HG03565 (cell line): Measurements from ENCODE around the gene TIMM22.
"Not testable (repeated sequence)": the region's sequence is repeated elsewhere in the genome, so short reads cannot be mapped to it uniquely, and the experiment has no call there.

Experiments
- ATAC-seq: cut with Tn5 transposase; IDR thresholded peaks from one replicate; pipeline ENCODE4 v1.9.1; 2021; ENCODE audit warnings: mild to moderate bottlenecking, moderate library complexity; ENCODE audit not compliant: unreplicated experiment

The TIMM22 gene

DNA sequence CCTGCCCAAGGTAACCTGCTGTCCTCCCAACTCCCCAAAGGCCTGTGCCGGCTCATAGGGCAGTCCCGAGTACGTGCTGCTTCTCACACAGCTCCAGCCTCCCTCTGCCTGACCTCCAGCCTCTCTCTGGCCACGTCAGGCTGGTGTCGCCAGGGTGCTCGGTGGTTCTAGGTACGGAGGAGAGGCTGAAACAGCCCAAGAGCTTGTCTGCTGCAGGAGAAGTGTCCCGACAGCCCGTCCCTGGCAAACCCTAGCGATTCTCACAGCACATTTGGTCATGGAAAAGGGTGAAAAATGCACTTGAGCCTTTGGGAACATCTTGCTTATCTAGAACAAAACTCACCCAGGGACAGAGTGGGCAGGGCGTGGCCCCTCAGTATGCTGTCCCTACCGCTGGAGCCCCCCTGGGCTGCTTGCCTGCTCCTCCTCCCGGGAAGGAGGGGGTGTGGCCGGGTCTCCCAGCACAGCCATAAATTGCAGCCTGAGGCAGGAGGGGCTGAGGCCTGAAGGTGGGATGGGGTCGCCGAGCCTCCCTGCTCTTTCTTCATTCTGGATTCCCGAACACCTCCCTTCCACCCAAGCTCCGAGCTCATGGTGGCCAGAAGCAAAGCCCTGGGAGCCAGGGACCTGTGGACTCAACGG is 40.4 kb downstream of the TIMM22 start:
- no peak for ATAC-seq

DNA sequence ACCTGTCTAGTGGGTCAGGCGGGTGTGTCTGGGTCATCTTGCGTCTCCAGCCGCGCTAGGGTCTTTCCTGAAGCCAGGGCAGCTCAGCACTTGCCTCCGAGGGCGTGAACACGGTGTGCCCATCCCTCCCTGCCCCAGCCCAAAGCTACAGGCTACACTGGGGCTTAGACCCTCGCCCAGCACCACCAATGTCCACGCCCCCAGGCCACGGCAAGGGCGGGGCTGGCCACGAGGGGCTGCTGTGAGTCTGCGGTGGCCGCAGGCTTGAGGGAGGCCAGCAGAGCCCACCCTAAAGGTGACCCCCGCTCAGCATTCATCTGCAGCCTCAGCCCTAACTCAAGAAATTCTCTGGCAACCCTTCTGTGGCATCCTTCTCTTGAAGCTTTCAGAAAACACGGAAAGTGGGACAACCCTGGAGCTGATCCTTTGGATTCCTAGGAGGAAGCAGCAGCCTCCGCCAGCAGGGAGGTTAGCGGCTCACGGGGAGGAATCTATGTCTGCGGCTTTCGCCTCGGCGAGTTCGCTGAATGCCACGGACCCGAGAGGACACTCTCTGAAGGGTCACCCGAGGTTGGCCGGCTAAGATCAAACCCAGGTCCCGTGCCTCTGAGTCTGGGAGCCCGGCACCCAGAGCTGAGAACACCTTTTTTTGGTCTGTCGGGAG is 41.7 kb downstream of the TIMM22 start:
- ATAC-seq = no peak

DNA sequence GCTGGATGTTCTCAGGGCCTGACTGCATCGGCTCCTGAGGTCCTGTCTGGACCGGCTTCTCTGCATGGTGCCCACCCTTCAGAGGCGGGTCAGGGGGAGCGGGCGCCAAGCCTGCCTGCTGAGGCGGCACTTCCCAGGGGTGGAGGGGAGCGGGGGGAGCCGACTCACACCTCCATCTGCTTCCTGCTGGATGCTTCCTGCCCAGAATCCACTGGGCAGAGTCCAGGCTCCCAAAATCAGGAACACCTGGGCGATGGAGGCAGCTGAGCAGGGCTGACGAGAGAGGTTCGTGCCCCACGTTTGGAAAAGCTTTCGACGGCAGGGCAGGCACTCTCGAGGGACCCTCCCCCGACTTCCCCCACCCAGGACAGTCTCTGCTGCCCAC is 42.2 kb downstream of the TIMM22 start:
- no peak for ATAC-seq

DNA sequence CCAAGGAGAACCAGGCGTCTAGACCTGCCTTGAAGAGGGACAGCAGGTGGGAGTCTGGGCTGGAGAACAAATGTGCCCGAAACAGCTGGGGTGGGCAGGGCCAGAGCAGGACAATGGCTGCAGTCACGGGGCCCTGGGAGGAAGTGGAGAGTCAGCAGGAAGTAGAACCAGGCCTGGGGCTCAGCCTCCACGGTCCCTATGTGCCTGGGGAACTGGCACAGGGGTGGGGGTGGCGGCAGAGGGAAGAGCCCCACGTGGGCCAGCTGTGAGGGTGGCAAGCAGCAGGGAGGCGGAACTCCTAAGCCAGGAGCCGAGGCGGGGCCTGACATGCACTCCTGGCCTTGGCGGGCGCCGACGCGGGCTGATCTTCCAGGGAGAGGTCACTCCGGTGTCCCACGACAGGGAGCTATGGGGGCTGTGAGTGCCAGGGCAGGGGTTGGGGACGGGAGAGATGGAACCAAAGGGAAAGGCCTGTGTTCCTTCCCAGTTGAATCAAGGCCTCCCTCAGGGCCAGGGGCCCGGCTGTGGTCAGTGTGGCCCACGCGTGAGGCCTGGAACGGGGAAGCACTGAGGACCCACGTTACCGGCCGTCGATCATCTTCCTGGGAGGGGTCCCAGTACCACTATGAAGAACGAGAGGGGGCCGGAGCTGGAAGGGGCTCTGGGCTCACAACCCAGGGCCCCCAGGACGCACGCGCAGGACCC is 42.7 kb downstream of the TIMM22 start:
- no peak for ATAC-seq

DNA sequence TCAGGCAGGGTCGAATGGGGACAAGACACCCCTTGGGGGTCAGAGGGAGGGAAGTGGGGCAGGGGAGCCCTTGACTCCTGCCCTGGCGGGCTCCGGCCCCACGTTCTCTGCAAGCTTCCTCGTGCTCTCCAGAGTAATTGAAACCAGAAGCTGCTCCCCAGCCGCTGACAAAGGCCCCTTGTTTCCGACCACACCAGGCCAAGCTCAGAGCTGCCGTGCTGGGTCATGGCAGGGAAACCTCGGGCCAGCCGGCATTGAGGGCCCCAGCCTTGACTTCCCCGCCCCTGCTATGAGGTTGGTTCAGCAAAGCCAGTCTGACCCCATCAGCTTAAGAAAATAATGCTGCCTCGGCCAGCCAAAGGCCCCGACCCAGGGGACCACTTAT is 43.3 kb downstream of the TIMM22 start:
- no peak for ATAC-seq

DNA sequence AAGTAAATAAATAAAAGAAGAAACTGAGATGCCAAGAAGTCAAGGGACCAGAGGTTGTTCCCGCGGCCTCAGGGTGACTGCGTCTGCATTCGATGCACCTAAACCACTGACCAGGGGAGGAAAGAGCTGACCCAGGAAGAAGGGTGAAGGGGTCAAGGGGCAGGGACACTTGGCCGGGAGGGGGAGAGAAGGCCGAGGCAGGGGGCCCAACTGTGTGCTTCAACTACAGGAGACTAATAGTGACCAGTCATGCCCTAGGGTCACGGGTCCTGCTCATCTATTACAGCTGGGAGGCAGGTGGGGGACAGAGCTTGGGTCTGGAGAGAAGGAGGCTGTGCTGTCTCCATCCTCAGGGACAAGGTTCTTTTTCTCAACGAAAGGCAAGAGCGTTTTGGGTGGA is 44.8 kb downstream of the TIMM22 start:
- ATAC-seq = no peak

DNA sequence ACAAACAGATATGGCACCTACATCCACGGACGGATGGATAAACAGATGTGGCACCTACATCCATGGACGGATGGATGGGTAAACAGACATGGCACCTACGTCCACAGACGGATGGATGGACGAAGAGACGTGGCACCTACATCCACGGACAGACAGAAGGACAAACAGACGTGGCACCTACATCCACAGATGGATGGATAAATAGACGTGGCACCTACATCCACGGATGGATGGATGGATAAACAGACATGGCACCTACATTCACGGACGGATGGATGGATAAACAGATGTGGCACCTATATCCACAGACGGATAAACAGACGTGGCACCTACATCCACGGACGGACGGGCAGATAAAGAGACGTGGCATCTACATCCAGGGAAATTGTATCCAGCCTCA is 45.6 kb downstream of the TIMM22 start:
- ATAC-seq = no peak

DNA sequence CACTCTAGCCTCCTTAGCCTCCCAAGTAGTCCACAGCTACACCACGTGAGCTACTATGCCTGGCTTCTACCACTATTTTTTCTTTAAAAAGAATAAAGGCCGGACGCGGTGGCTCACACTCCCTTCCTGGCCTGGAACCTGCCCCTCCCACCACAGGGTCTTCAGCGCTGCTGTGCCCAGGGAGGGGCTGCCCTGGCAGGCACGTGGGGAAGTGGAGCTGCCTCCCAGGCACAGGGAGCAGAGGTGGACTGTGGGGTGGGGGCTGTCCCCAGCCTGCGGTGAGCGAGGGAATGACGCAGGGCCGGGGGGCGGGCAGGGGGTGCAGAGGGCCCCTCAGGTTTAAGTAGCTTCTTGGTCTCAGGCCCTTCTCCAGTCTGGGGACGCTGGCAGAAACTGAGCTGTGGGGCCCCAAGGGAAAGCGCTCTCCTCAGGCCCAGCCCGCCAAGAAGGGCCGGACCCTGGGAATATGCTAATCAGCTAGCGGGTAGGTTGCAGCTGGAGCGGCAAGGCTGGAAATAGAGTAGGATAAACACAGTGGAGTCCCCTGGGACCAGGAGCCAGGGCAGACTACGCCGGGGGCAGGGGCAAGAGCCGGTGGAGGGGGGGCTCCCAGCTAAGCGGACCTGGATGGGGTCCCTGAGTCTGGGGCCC is 46.8 kb downstream of the TIMM22 start:
- no peak for ATAC-seq

DNA sequence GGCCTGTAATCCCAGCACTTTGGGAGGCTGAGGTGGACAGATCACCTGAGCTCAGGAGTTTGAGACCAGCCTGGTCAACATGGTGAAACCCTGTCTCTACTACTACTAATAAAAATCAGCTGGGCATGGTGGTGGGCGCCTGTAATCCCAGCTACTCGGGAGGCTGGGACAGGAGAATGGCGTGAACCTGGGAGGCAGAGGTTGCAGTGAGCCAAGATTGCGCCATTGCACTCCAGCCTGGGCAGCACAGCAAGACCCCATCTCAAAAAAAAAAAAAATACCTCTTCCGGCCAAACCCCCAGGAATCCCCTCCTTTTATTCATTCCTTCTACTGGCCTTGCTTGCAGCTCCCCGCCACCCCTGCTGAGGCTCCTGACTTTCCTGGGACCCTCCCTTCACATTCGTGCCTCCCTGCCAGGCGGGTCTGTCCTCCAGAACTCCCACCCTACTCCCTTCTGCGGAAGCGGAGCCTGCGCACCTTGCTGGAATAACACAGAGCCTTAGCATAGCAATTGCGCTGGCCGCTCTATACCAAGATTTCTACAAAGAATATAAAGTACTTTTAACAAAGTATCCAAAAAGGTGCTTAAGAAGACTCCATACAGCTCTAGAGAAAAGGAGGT is 47.6 kb downstream of the TIMM22 start:
- not testable (repeated sequence) for ATAC-seq

DNA sequence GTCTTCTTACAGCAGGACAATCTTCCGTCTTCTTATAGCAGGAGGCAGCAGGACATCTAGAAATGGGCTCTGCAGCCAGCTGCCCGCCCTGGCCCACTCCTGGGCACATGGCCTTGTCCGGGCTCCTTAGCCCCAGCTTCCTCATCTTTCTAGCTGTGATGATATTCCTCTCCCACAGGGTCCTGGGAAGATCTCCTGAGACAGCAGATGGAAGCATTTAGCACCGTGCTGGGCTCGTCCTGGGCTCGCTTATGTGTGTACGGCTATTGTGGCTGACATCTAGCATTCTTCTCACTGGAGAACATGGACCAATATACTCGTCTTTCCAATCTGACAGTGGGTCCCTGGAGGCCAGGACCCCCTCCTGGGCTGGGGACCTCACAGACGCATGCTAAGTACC is 48.5 kb downstream of the TIMM22 start:
- no peak for ATAC-seq

DNA sequence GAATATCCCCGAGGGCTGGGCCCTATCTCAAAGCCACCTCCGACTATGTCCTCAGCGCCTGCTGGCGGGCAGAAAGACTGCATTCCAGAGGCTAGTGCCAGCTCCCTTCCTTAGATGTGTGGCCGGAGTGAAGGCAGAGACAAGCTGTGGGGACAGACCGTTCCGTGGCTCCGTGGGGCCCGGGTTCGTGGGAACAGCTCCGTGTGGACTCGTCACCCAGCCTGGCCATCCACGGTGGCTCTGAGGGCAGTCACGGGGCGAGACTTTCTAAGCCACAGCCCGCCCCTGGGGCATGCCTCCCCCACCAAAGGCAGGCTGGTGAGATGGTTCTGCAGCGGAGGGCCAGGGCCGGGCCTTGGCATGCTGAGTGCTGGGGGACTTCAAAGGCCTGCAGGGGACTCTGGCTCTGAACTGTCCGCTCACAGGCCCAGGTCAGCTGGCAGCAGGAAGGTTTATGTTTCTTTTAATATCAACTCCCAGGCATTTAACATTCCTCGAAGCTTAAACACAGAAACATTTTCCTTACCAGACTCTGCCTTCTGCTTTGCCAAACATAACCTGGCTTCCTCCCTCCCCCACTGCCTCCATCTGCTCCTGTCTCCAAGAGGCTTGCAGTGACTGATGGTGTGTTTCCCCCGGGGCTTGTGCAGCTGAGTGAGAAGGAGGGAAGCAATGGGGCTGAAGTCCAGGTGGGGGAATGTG is 50.4 kb downstream of the TIMM22 start:
- no peak for ATAC-seq

DNA sequence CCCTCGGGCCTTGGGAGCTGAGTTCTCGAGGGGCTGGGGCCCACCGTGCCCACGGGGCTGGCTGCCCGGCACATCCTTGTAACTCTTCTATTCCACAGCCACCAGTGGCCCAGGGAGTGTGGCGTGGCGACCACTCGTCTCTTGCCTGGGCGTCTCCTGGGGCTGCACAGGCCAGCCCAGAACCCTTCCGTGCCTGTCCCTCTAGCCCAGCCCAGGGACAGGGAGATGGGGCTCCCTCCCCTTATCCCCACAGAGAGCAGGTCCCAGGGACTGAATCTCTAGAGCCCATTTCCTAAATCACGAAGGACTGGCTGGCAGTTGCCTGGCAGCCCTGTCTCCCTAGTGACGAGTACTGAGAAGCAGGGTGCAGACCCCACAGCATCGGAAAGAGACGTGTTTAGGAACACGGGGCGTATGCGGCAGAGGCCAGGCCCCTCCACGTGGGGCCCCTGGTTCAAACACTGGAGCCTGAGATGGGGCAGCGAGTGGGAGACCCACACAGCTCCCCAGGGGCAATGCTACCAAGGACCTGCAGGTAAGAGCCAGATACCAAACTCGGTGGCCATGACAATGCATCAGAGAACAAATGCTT is 51.0 kb downstream of the TIMM22 start:
- ATAC-seq = no peak

DNA sequence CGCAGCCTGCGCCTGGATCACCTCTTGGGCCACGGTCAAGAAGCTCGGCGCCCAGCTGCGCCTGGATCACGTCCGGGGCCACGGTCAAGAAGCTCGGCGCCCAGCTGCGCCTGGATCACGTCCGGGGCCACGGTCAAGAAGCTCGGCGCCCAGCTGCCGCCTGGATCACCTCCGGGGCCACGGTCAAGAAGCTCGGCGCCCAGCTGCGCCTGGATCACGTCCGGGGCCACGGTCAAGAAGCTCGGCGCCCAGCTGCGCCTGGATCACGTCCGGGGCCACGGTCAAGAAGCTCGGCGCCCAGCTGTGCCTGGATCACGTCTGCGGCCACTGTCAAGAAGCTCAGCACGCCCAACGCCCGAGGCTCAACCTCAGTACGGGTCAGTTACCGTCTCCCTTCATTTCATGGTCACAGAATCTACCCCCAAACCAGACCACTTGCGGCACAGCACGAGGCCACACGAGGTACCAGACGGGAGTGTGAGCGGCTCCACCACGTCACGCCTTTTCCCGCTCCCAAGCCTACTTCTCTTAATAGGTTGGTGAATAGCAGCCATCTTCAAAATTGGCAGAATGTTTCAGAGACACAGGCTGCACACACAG is 51.7 kb downstream of the TIMM22 start:
- ATAC-seq = not testable (repeated sequence)

DNA sequence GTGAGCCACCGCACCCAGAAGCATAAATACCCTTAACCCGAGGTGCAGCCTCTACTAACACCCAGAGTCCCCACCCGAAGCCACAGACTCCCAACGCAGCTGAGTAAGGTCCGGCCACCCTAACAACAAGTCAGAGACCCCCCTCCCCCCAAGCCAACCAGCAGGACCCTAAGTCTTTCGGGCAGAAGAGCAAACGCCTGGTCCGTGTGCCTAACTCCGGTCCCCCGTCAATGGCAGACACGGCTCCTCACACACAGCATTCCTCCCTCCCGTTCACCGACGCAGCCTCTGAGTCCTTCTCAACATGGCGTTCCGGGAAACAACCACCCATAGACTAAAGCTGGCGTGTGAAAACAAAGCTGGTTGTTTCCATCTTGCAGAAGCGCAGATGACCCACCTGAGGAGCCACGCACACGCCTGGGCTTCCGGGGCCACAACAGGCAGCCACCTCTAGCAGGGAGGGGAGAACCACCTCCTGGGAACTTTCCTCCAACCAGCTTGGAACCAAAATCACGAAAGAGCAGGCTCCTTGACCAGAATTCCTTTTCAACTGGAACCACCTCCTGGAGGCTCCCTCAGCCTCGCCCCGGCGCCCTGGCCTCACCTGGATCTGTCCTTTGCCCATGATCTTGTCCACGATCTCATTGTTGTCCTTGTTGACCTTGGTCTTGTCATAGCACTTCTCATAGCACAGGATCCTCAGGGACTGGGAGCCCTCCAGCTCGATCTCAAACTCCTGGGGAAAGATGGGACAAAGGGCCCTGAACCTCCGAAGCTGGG is 52.7 kb downstream of the TIMM22 start:
- ATAC-seq = no peak

DNA sequence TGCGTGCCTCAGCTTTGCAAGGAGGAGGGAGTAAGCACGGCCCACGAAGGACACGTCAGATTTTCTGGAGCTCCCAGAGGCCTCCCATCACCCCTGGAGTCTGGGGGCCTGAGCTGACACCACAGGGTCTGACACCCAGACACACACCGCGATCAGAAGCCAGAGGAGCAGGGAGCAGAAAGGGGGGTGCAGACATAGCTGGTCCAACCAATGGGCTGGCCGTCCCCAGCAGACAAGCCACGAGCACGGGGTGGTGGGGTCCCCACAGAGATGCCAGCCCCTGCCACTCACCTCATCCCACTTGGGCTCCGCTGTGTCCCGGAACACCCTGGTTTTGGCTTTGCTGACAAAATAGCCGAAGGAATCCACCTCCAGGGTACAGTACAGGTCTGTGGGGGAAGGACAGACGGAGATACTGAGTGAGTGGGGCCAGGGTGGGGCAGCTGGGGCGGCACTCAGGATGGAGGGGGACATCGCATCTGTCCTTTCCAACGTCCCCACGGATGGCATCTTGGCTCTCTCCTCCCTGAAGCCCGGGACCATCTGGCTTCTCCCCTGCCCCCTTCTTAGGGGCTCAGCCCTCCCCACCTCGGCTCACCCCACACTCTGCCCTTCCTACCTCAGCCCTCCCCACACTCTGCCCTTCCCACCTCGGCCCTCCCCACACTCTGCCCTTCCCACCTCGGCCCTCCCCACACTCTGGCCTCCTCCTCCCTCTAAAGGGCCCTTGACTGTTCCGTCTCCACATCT is 53.5 kb downstream of the TIMM22 start:
- ATAC-seq = no peak

DNA sequence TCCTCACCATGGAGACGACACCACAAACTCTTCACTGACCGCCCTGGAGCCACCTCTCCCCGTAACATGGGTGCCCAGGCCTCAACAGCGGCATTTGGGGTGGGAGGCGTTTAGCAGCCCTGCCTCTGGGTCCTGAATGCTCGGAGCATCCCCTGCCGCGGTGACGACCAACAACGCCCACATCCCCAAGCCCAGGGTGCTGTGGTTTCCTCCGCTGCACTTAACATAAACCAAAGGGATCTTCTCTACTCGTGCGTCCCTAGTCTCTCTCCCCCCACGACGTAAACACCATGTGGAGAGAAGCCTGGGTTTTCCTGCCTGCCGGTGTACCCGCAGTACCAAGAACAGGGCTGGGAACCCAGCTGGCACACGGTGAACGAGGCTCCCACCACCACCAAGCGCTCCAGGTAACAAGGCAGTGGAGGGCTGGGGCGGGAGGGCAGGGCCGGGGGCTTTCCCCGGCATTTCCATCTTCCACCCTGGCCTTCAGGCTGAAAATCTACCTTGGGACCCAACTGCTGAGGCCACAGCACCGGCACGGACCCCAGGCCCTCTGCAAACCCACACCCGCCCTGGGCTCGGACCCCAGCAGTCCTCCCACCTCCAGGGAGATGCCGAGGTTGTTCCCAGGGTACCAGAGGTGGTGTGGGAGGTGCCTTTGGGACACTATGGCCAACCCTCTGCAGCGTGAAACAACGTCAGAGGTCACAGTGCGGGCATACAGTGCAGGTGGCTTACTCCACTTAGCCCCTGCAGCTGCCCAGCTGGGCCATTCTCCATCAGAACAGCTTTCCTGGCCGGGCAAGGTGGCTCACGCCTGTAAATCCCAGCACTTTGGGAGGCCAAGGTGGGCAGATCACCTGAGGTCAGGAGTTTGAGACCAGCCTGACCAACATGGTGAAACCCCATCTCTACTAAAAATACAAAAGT is 54.3 kb downstream of the TIMM22 start:
- ATAC-seq = no peak
